Measurements from ENCODE around the gene SMG7.

SMG7 gene

DNA sequence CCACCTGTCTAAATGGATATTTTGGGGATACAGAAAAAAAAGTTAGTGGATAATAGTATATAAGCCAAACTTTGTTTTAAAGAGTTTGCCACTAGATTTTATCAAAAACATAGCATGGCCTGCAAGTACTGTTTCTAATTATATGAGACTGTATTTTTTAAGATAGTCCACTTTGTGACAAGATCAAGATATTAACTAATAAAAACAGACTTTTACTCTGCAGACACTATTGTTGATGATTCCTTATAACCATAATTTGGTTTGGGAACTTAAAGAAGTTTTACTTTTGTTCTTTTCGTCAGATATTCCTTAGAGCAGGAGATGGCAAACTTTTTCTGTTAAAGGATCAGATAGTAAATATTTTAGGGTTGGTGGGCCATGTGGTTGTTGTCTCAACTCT lies 36.4 kb downstream of the SMG7 start:
- DNase-seq (ENCODE audit: low read depth in 2 of 2) = no peak

DNA sequence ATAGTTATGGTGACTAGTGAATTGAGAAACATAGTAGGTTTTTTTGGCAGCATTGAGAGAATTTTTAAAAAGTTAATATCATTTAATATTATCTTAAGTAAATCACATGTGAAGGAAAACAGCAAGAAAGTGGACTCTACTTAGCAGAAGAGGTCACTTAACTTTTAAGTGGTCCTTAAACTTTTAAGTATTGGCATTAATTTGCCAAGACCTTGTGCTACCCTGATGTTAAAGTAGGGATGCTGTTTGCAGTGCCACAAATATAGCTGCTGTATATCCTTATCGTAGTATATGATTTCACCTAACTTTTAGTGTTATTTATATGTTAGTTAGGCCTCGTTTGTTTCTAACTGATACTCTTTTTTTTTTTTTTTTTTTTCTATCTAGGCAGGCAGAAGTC lies 40.2 kb downstream of the SMG7 start:
- no peak for DNase-seq (ENCODE audit: low read depth in 2 of 2)

DNA sequence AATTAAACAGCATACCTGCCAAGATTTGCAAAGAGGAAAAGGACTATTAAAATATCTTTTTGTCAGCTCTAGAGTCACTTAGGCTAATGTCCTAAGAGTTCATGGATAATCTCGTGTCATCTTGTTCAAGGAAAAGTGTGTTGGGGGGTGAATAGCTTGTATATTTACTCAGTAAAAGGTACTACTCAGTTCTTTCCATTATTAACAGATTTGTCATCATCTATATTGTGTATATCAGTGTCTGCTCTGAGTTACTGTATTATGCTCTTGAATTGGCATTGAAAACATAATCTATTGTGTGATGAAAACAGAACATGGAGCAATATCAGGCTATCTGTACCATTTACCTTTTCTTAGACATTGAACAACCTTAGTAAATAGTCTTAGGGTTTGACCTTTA lies 41.9 kb downstream of the SMG7 start:
- no peak for DNase-seq (ENCODE audit: low read depth in 2 of 2)

DNA sequence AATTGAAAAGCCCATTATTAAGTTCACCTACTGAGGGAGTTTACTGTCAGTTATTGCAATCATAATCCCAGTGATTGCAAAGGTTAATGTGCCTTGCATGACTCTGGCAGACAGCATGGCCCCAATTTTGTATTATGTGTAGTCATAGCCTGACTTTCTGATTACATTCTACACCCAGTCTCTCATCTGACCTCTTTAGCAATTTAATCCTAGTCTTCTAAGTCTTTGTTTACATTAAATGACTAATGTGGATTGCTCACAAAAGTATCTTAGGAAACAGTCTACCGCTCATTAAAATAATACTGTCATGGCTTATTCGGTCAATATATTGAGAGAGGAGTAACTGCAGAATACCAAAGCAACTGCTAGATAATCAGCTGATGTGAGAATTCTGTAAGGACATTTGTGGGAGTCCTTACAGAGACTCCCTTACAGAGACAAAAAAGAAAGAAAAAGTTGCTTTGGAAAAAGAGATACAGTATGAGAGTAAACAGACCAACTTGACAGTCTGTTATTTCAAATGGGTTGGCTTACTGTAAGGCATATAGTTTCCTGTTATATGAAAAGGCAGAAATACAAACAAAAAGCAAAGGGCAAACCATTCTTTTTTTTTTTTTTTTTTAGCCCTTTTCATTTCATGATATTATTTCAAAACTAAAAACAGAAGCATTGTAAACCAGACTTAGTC lies 42.8 kb downstream of the SMG7 start:
- DNase-seq (ENCODE audit: low read depth in 2 of 2) = no peak

DNA sequence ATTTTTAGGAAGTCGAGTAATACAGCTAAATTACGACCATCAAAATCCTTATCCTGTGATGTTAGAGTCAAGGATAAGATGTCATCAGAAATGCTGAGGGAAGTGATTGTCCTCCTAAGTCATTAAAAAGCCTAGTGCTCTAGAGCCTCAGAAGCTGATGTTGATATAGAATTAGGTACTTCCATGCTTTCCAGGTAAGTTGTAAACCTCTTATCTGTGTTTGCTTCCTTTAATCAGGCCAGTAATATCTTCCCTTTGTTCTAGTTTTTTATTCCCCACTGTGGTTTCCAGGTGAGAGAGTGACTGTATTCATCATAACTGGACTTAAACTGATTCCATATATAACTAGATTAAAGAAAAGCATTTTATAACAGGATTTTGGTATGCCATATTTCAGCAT lies 44.4 kb downstream of the SMG7 start:
- DNase-seq (ENCODE audit: low read depth in 2 of 2) = no peak

DNA sequence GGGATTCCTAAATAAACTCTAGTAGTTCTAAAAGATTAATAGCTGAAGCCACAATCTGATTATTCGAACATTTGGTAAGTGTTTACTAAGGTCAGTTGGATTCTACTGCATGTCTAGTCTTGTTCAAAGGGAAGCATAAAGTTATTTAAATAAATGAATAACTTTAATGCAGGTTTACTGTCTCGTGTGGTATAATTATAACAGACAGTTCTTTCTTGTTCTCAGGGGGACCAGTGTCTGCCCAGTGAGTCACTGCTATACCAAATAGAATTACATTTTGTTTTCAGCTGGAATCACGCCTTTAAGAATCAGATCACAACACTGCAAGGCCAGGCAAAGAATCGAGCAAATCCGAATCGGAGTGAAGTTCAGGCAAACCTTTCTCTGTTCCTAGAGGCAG lies 45.1 kb downstream of the SMG7 start:
- no peak for DNase-seq (ENCODE audit: low read depth in 2 of 2)

DNA sequence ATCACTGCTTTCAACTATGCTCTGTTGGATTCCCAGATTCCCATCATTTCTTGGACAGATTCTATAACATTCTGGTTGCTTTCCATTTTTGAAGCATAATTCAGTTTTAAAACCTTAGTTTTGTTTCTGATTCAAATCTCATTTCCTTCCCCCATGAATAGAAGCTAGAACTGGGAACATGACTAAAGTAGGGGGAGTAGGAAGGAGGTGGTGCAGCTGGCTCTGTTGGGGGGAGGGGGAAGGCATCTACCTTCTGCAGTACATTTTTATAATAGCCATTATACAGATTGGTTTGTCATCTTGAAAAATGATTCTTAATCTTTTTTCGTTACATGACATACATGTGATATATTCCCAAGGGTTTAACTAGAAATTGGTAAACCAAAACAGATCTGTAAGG lies 48.1 kb downstream of the SMG7 start:
- no peak for DNase-seq (ENCODE audit: low read depth in 2 of 2)

DNA sequence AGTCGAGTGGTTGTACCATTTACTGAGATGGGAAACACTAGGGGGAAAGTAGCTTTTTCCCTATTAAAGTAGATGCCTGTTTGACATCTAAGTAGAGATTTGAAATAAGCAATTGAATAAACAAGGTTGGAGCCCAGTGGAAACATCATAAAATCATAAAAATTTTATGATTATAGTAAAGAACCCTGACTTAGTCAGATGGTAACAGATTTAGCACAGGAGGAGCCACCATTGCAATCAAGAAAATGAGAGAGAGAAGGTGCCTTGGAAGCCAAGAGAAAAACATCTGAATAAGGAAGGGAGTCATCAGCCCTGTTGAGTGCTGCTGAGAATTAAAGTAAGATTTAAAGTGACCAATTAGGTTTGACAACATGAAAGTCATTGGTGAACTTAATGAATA lies 49.8 kb downstream of the SMG7 start:
- no peak for DNase-seq (ENCODE audit: low read depth in 2 of 2)

DNA sequence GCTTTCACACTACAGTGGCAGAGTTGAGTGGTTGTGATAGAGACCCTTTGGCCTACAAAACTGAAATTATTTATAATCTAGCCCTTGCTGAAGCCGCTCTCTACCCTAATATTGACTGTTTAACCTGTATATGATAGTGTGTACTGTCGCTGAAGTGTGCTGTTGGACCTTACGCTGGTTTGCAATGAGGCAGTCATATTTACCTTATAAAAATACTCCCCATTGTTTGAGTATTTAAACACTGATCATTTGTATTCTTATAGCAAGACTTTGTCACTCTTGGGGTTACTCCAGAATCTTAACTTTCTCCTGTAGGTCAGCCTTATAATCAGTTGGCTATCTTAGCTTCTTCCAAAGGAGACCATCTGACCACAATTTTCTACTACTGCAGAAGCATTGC lies 56.3 kb downstream of the SMG7 start:
- DNase-seq (ENCODE audit: low read depth in 2 of 2) = no peak

DNA sequence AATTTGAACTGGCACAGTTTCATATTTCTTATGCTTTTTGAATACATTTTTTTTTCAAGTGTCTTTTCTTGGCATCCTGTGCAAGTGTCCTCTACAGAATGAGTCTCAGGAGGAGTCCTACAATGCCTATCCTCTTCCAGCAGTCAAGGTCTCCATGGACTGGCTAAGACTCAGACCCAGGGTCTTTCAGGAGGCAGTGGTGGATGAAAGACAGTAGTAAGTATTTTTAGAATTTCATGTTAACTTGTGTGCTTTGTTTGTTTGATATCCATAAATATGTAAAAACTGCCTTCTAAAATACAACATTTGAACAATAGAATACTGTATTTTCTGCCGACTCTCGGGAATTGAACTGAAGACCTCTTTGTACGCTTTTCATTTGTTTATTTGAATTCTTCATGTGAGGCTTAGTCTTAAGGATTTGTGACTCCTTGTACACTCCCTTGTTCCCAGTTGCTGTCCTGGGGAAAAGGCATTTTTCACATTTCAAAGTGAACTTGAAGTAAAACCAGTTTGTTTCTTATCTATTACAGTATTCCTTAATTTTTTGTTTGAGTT lies 61.4 kb downstream of the SMG7 start:
- DNase-seq (ENCODE audit: low read depth in 2 of 2) = no peak

DNA sequence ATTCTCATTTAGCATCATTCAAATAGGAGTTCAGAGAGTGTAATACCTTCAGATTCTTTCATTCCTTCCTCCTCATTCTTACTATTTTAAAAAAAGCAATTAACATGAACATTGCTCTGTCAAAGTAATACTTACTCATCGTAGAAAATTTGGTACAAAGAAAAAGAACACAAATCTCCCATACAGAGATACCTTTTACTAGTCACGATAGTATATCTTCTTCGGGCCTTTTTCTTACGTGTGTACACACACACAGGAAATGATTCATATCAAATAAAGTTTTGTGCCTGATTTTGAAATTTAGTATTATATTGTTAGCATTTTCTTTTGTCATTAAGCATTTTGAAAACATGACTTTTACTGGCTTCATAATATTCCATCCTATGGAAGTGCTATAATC lies 65.1 kb downstream of the SMG7 start:
- DNase-seq (ENCODE audit: low read depth in 2 of 2) = no peak

DNA sequence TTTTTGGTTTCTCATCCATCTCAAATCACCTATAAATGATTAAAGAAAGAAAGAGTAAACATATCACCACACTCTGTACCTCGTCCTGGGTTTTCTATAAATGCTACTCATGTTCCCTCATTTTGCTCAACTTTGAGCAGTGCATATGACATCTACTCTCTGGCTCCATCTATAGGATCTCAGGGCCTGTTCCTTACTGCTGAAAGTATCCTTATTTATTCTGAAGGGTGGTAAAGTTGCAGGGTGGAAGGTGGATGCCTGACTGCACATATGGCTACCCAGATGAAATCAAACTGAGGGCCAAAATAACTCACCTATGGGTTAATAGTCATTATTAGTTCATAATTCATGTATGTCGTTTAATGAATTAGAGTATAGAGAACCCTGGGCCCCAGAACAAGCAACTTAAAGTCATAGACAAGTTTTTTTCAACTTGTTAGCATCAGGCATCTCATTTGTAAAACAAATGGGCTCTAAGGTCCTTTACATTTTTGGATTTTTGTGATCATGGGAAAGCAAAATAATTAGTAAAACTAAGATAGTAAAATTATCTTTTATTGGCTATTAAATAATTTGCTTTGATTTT lies 71.4 kb downstream of the SMG7 start:
- DNase-seq (ENCODE audit: low read depth in 2 of 2) = no peak

DNA sequence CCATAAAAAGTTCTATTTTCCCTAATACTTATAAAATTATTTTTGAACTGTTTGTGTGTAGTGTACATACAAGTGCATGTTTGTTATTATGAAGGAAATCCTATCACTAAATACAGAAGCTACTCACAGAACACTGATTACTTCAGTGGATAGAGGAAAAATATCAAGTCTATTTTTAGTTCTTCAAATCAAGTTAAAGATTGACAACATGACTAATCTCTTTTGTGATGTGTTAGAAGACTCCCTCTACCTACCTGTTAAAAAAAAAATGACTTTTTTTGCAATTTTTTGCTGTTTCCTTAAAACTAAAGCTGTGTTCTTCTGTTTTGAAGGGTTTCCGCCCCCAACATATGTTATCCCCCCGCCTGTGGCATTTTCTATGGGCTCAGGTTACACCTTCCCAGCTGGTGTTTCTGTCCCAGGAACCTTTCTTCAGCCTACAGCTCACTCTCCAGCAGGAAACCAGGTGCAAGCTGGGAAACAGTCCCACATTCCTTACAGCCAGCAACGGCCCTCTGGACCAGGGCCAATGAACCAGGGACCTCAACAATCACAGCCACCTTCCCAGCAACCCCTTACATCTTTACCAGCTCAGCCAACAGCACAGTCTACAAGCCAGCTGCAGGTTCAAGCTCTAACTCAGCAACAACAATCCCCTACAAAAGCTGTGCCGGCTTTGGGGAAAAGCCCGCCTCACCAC lies 72.4 kb downstream of the SMG7 start:
- DNase-seq (ENCODE audit: low read depth in 2 of 2) = no peak

DNA sequence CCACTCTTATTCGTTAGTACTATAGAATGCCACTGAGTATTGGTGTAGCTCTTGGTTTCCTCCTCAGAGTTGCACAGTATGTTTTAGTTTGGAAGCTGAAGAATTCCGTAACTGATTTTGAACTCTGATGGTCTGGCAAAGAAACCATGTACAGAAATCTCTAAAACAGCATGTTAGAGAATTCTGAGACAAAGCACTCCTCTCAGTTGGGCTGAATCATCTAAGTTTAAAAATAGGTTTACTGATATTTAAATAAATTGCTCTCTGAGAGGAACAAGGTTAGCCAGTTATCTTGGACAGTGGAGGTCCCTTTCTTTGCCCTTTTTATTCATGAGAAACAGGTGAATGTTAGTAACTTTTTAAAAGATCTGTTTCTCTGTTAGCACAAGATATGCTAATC lies 74.1 kb downstream of the SMG7 start:
- DNase-seq (ENCODE audit: low read depth in 2 of 2) = no peak

DNA sequence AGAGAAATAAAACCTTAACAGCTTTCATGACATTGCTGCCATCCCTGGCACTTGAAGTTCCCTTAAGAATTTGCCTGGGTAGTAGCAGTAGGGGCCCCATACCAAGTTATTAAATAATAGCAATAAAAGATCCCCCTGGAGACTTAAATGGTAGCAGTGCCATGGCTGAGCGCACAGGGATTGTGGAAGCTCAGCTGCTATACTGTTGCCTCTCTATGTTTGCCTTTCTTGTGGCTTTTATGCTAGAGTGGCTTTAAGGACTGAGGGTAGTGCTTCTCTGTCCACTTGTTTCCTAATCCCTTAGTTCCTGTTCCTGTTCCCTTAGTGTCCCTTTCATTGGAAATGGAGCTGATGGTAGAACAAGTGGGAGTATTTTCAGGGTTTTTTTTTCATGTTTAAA lies 75.8 kb downstream of the SMG7 start:
- no peak for DNase-seq (ENCODE audit: low read depth in 2 of 2)

DNA sequence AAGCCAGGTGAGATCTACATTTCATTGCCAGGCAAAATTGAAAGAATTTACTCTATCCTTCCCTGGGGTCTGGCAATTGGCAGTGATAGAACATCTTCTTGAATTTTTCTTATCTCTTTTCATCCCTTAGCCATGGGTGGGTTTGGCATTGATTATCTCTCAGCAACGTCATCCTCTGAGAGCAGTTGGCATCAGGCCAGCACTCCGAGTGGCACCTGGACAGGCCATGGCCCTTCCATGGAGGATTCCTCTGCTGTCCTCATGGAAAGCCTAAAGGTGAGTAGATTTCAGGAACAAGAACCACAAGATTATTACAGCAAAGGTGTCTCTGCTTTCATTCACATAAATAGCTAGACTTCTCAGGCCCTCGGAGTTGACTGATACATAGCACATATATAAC lies 78.6 kb downstream of the SMG7 start:
- no peak for DNase-seq (ENCODE audit: low read depth in 2 of 2)

DNA sequence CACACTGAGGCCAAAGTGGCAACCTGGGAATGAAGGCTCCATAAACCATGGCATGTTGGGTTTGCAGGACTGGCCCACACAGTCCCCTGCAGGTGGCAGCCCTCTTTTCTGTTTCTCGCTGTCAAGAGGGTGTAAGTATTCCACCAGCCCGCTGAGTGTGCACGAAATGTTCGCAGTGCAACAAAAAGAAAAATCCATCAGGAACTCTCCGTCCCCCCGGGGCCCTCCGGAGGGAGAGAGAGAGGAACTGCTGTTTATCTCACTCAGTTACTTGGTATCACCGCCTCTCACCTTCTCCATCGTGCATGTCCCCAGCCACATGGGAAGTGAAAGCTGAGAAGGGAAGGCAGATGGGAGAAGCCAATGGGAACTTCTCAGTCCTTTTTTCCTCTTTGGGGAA lies 79.6 kb downstream of the SMG7 start:
- no peak for DNase-seq (ENCODE audit: low read depth in 2 of 2)

DNA sequence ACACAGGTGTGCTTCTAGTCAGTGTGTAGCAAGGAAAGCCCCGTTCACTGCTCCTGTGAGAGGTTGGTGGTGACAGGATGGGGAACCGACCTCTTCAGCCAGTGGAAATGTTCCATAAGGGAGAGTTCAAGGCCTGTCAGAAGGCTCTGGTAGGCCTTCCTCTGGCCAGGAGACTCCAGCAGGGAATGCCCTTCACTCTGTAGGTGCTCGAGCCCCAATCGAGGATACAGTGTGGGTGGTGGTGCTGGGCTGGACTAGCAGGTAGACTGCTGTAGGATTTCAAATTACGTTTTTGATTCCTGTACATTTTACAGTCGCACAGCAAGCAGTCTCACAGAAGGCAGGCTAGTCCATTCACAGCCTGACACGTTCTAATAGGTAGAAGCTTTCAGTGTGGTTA lies 80.1 kb downstream of the SMG7 start:
- DNase-seq (ENCODE audit: low read depth in 2 of 2) = no peak

DNA sequence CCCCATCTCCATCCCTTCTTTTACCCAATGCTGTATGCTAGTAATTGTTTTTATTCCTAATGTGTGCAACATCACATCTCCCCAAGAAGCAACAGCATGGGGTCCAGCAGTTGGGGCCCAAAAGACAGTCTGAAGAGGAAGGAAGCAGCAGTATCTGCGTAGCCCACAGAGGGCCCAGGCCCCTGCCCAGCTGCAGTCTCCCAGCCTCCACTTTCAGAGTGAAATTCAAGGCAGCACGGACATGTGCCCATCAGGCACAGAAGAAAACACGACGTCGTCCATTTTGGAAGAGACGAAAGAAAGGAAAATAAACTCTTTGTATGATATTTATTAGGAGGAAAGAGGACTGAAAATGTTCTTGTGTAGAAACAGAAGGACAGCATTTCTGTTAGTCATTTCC lies 80.6 kb downstream of the SMG7 start:
- DNase-seq (ENCODE audit: low read depth in 2 of 2) = no peak

DNA sequence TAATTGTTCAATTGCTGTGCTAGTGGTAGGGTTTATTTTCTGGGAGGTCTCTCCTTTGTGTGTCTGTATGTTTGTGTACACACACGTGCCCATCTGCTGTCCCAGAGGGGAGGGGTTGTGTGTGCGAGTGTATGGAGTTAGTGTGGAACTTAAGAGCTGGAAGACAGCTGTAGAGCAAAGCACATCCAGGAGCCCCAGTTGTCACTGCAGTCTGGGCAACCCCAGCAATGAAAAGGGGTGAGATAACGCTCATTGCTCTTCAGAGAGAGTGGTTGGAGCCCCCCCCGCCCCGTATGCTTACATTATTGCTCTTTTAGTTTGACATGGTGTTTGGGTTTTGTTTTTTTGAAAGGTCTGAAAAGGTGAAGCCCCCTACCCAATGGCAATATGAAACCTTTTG lies 81.0 kb downstream of the SMG7 start:
- no peak for DNase-seq (ENCODE audit: low read depth in 2 of 2)

DNA sequence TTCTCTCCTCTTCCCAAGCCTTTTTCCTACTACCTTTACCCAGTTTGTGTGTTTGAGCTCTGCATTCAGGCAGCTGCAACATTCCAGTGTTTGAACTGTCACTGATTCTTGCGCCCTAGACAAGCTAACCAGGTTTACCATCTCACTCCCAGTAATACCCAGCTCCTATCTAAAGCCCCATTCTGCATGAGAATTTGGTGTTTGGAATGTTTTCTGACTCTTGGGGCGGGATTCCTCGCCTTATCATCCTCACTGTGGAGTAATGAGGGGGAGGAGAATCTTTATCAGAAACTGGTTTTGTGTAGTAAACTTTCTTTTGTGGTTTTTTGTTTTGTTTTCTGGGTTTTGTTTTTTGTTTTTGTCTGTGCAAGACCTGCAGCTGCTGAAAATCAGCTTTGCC lies 81.5 kb downstream of the SMG7 start:
- no peak for DNase-seq (ENCODE audit: low read depth in 2 of 2)

DNA sequence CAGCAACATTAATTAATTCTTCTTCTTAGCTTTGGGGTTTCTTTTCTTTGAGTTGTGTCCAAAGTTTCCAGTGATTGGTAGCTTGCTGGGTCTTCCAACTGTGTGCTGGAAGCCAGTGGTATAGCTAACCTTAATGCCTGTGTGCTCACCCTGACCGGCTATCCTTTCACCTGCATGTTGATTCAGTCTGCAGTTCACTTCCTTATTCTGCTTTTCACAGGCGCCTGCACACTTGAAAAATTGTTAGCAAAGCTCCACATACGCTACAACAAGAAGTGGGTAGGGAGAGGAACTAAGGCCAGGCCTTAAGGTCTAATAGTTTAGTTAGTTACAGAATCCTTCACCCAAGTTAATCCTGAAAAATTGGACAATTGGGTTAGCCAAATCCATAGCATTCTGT lies 82.3 kb downstream of the SMG7 start:
- no peak for DNase-seq (ENCODE audit: low read depth in 2 of 2)

DNA sequence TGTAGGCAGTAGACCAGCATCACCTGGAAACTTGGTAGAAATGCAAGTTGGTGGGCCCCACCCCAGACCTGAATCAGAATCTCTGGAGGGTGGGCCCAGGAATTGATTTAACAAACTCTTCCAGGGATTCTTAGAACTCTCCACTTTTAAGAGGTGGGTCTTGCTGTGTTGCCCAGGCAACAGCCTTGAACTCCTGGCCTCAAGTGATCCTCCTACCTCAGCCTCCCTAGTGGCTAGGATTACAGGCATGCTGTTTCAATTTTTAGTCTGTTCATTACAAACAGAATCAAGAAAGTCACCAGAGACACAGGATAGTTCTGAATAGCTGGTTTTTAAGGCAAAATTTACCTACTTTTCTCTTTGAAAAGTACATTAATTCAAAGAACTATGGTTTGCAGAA lies 86.8 kb downstream of the SMG7 start:
- DNase-seq (ENCODE audit: low read depth in 2 of 2) = no peak
